Trophoblast cell (in vitro differentiated cells and primary cell): ENCODE measurements around the gene SLC22A5.

Experiments
- DNase-seq, 2 donors: peaks; one replicate each; pipeline ENCODE4 v3.0.0-alpha.2; 2016
- H2AFZ ChIP-seq: 2 replicates; pipeline ENCODE4 v1.6.1; 2013; ENCODE audit warnings: low read length, moderate library complexity, mild to moderate bottlenecking; ENCODE audit not compliant: insufficient read depth, poor library complexity
- H2AK5ac ChIP-seq: 2 replicates; pipeline ENCODE4 v1.6.1; 2013; ENCODE audit warnings: mild to moderate bottlenecking, low read length
- H2BK120ac ChIP-seq: 2 replicates; pipeline ENCODE4 v1.6.1; 2013; ENCODE audit warnings: low read length, mild to moderate bottlenecking, moderate library complexity; ENCODE audit not compliant: insufficient read depth, poor library complexity
- H2BK12ac ChIP-seq: 2 replicates; pipeline ENCODE4 v1.6.1; 2013; ENCODE audit warnings: mild to moderate bottlenecking, low read length, moderate library complexity
- H2BK5ac ChIP-seq: 2 replicates; pipeline ENCODE4 v1.6.1; 2013; ENCODE audit warnings: low read length, low read depth, moderate library complexity, mild to moderate bottlenecking; ENCODE audit not compliant: poor library complexity
- H3K14ac ChIP-seq: 2 replicates; pipeline ENCODE4 v1.6.1; 2013; ENCODE audit warnings: mild to moderate bottlenecking, low read length
- H3K18ac ChIP-seq: 2 replicates; pipeline ENCODE4 v1.6.1; 2013; ENCODE audit warnings: mild to moderate bottlenecking, low read length
- H3K23ac ChIP-seq: 2 replicates; pipeline ENCODE4 v1.6.1; 2013; ENCODE audit warnings: low read length
- H3K27ac ChIP-seq: 2 replicates; pipeline ENCODE4 v1.5.1; 2013; ENCODE audit warnings: low read depth, mild to moderate bottlenecking, inconsistent platforms, low read length, moderate library complexity
- H3K27me3 ChIP-seq: 2 replicates; pipeline ENCODE4 v1.6.1; 2013; ENCODE audit warnings: inconsistent platforms, mild to moderate bottlenecking, low read length, moderate library complexity; ENCODE audit not compliant: insufficient read depth
- H3K36me3 ChIP-seq, 2 experiments: 1 replicate in 1 of 2; 2 replicates in 1 of 2; pipeline ENCODE4 v1.6.1; 2013; ENCODE audit warnings: low read length in 2 of 2, mild to moderate bottlenecking in 2 of 2, moderate library complexity in 1 of 2; ENCODE audit not compliant: insufficient read depth in 2 of 2, control insufficient read depth in 1 of 2
- H3K4ac ChIP-seq: 2 replicates; pipeline ENCODE4 v1.6.1; 2013; ENCODE audit warnings: low read depth, mild to moderate bottlenecking, low read length, moderate library complexity
- H3K4me1 ChIP-seq, 2 experiments: 1 replicate in 1 of 2; 2 replicates in 1 of 2; pipeline ENCODE4 v1.6.1; 2013; ENCODE audit warnings: low read length in 2 of 2, mild to moderate bottlenecking in 2 of 2, moderate library complexity in 1 of 2; ENCODE audit not compliant: insufficient read depth in 2 of 2, control insufficient read depth in 1 of 2
- H3K4me2 ChIP-seq: 2 replicates; pipeline ENCODE4 v1.6.1; 2013; ENCODE audit warnings: inconsistent platforms, mild to moderate bottlenecking, low read length, moderate library complexity
- H3K4me3 ChIP-seq: 2 replicates; pipeline ENCODE4 v1.5.1; 2013; ENCODE audit warnings: mild to moderate bottlenecking, low read depth, low read length, inconsistent platforms
- H3K79me1 ChIP-seq: one replicate; pipeline ENCODE4 v1.6.1; 2013; ENCODE audit warnings: low read length
- H3K79me2 ChIP-seq: 2 replicates; pipeline ENCODE4 v1.6.1; 2013; ENCODE audit warnings: low read length, mild to moderate bottlenecking; ENCODE audit not compliant: control insufficient read depth, insufficient read depth, poor library complexity
- H3K9ac ChIP-seq: 2 replicates; pipeline ENCODE4 v1.6.1; 2013; ENCODE audit warnings: mild to moderate bottlenecking, low read length
- H3K9me3 ChIP-seq: 2 replicates; pipeline ENCODE4 v1.6.1; 2013; ENCODE audit warnings: low read depth, mild to moderate bottlenecking, control low read depth, inconsistent platforms, low read length; ENCODE audit not compliant: insufficient read depth
- H4K12ac ChIP-seq: 2 replicates; pipeline ENCODE4 v1.6.1; 2013; ENCODE audit warnings: low read depth, mild to moderate bottlenecking, low read length, moderate library complexity
- H4K8ac ChIP-seq: 2 replicates; pipeline ENCODE4 v1.6.1; 2013; ENCODE audit warnings: low read depth, mild to moderate bottlenecking, low read length, moderate library complexity
- H4K91ac ChIP-seq: one replicate; pipeline ENCODE4 v1.6.1; 2013; ENCODE audit warnings: low read depth, mild to moderate bottlenecking, low read length, moderate library complexity
- WGBS: extraction: QIAGEN DNeasy Blood & Tissue Kit; methylation state at CpG from one replicate; pipeline ENCODE4 v1.1.7; 2013; ENCODE audit warnings: missing lambda C conversion rate; ENCODE audit not compliant: insufficient read length, insufficient coverage; ENCODE audit errors: extremely low coverage; 5-methylcytosine and 5-hydroxymethylcytosine counted together

The SLC22A5 gene

DNA sequence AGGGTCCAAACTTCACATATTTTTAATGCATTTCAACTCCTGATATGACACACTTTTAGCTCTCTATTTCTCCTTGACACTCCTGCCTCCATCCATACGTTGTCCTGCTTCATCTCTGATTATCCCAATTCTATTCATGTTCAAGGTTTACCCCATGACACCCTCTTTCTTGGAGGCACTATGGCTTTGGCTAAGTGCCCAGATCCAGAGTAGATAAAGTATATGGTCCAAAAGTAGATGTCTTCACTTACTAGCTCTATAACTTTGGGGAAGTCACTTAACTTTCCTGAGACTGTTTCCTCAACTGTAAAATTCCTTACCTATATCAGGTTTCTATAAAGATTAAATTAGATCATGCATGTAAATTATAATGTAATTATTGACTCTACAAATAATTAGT is 36.1 kb downstream of the SLC22A5 start:
- H3K4me1 ChIP-seq, result peaks cover 3 to 4% of the 10 kb centered on the region in 2 experiments
- no peak overlapping the region for H2AFZ ChIP-seq
- no peak for DNase-seq
- H3K79me1 ChIP-seq, result peaks cover 3% of the 10 kb centered on the region
- H3K4me3 ChIP-seq, result no peak overlapping the region
- H3K27me3 ChIP-seq, result no peaks in the 10 kb centered on the region
- H4K8ac ChIP-seq, result no peak overlapping the region
- H3K27ac ChIP-seq, result no peak overlapping the region
- no peak overlapping the region for H2BK120ac ChIP-seq
- no peak overlapping the region for H2BK12ac ChIP-seq
- H3K4me2 ChIP-seq, result no peak overlapping the region
- H3K14ac ChIP-seq, result no peak overlapping the region
- no peaks in the 10 kb centered on the region for H3K79me2 ChIP-seq
- no peak overlapping the region for H2AK5ac ChIP-seq
- H3K4ac ChIP-seq, result no peak overlapping the region
- no peak overlapping the region for H3K23ac ChIP-seq
- no peak overlapping the region for H3K18ac ChIP-seq
- no peaks in the 10 kb centered on the region for H3K36me3 ChIP-seq
- H3K9ac ChIP-seq, result no peak overlapping the region
- H4K91ac ChIP-seq, result no peak overlapping the region
- no CpG with 5 or more reads among the region's 1 CpG for WGBS
- H2BK5ac ChIP-seq, result no peak overlapping the region
- H4K12ac ChIP-seq, result no peak overlapping the region
- peaks cover 1% of the 10 kb centered on the region for H3K9me3 ChIP-seq

DNA sequence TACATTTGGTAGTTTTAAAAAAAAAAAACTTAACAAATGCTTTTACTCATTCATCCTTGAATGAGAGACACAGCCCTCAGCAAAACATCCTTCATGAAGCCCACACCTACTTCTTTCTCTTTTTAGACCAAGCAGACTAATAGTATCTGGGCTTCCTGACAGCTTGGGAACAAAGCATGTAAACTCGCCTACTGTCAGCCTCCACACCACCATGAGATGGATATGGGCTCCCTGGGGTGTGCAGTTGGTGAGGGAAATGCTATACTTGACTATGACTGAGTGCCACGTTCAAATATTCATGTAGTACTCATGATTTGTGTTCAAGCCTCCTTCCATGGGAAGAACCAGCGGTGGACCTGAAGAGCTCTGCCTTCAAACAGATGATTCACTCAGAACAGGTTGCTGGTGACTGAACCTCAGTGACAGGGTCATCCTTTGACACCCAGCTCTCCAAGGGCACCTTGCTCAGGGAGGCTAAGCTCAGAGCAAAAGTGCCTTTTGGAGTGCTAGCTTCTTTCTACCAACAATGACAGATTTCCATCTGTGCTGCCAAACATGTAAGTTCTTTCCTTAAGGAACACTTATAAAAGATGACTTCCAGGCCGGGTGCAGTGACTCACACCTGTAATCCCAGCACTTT is 36.8 kb downstream of the SLC22A5 start:
- DNase-seq, result no peak
- Histone ChIP-seq H2BK5ac (no peak overlapping the region), H4K8ac (no peak overlapping the region), H3K23ac (no peak overlapping the region), H2BK120ac (no peak overlapping the region), H3K4me2 (no peak overlapping the region), H2AK5ac (no peak overlapping the region), H3K14ac (no peak overlapping the region), H3K4ac (no peak overlapping the region), H3K36me3 (no peaks in the 10 kb centered on the region), H4K12ac (no peak overlapping the region), H3K9ac (no peak overlapping the region), H2BK12ac (no peak overlapping the region), H3K27me3 (no peaks in the 10 kb centered on the region), H4K91ac (no peak overlapping the region), H3K4me3 (no peak overlapping the region), H3K27ac (no peak overlapping the region), H2AFZ (no peak overlapping the region), H3K79me1 (peaks cover 5% of the 10 kb centered on the region), H3K18ac (no peak overlapping the region), H3K79me2 (no peaks in the 10 kb centered on the region), H3K4me1 (peaks cover 3 to 7% of the 10 kb centered on the region in 2 experiments), H3K9me3 (peaks cover 1% of the 10 kb centered on the region)
- WGBS, result no CpG with 5 or more reads among the region's 4 CpGs

DNA sequence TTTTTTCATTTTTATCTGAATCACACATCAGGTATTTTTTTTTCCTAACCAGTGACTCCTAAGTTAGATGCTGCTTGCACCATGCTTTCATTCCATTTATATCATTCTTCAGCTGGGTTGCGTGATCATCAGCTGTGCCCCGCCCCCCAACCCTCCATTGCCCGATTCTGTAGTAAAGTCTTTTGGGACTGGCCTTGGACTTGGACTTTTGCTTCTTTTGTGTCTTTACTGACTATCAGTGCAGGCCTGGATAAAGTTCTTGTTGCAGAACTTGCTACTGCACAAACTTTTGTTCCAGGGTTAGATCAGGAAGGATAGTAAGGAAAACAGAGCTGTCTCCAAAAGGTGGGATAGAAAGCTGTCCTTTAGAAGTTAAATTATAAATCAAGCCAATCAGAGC is 38.5 kb downstream of the SLC22A5 start:
- Histone ChIP-seq H3K23ac (no peak overlapping the region), H3K27ac (no peak overlapping the region), H3K14ac (no peak overlapping the region), H2AK5ac (no peak overlapping the region), H3K4me2 (no peak overlapping the region), H3K4me3 (no peak overlapping the region), H2BK120ac (no peak overlapping the region), H4K8ac (no peak overlapping the region), H2BK5ac (no peak overlapping the region), H3K79me2 (no peaks in the 10 kb centered on the region), H2BK12ac (no peak overlapping the region), H3K79me1 (peaks cover 5% of the 10 kb centered on the region), H3K18ac (no peak overlapping the region), H4K91ac (no peak overlapping the region), H3K4ac (no peak overlapping the region), H3K36me3 (no peaks in the 10 kb centered on the region), H3K4me1 (peaks cover 5 to 9% of the 10 kb centered on the region in 2 experiments), H4K12ac (no peak overlapping the region), H3K9ac (no peak overlapping the region), H2AFZ (no peak overlapping the region), H3K9me3 (peaks cover 1% of the 10 kb centered on the region), H3K27me3 (no peaks in the 10 kb centered on the region)
- no CpG with 5 or more reads among the region's 3 CpGs for WGBS
- no peak for DNase-seq

DNA sequence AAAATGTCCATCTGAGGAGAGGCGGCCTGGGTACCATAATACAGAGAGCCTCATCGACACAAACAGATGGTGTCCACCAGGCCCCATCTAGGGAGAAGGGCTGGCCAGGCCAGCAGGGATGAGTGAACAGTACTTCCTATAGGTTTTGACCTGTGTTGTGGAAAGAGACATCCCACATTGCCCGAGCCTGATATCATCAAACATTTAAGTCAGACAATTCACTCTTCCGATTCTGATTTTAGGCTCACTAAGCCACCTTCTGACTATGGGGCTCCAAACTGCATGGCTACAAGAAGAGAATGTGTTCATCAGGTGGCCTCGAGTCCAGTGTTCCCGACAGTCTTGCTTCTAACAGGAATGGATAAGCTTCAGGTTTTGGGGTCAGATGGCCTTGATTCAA is 38.9 kb downstream of the SLC22A5 start:
- Histone ChIP-seq H2AFZ (no peak overlapping the region), H2BK120ac (no peak overlapping the region), H3K4me1 (peaks cover 5 to 9% of the 10 kb centered on the region in 2 experiments), H3K27ac (no peak overlapping the region), H3K4ac (no peak overlapping the region), H3K79me1 (peaks cover 5% of the 10 kb centered on the region), H3K4me2 (no peak overlapping the region), H2BK12ac (no peak overlapping the region), H4K12ac (no peak overlapping the region), H4K8ac (no peak overlapping the region), H3K18ac (no peak overlapping the region), H3K14ac (no peak overlapping the region), H2BK5ac (no peak overlapping the region), H3K9me3 (peaks cover 1% of the 10 kb centered on the region), H3K4me3 (no peak overlapping the region), H3K23ac (no peak overlapping the region), H2AK5ac (no peak overlapping the region), H3K79me2 (no peaks in the 10 kb centered on the region), H4K91ac (no peak overlapping the region), H3K9ac (no peak overlapping the region), H3K36me3 (no peaks in the 10 kb centered on the region), H3K27me3 (no peaks in the 10 kb centered on the region)
- DNase-seq, result no peak
- no CpG with 5 or more reads among the region's 6 CpGs for WGBS
